ENCODE results near the gene BAZ2A.
"Not testable (repeated sequence)": the region's sequence is repeated elsewhere in the genome, so short reads cannot be mapped to it uniquely, and the experiment has no call there.

The BAZ2A gene

DNA sequence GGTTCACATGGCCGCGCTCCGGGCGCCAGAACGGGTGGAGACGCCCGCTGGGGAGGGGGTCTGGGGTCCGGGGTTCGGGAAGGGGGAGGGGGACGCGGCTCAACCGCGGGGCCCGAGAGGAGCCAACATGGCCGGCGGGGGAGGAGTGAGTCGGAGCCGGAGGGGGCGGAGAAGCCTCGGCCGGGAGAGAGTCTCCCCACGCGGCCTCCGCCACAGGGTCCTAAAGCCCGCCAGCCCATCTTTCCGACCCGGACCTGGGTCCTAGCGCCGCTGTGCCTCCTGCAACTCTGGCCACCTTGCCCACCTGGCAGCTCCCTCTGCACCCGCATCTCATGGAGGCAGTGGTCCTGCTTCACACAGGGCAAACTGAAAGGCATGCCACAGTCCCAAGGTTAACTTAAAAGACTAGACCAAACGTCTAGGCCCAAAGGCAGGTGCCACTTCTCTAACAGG lies at the start of gene BAZ2A:
Gene BAZ2A (minus strand): TSS at position 147 of the 453 bp plus-strand sequence. CDS start 12,796 bp downstream, outside the sequence.
- peak; percentile 83 for DNase-seq

DNA sequence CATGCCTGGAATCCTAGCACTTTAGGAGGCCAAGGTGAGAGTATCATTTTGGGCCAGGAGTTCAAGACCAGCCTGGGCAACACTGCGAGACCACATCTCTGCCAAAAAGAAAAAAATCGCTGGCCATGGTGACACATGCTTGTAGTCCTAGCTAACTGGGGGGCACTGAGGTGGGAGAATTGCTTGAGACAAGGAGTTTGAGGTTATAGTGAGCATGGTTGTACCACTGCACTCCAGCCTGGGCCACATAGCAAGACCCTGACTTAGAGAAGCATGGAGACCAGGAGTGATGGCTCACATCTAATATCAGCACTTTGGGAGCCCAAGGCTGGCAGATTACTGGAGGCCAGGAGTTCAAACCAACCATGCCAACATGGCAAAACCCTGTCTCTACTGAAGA lies 48.7 kb upstream of the BAZ2A start:
- no peak for DNase-seq

DNA sequence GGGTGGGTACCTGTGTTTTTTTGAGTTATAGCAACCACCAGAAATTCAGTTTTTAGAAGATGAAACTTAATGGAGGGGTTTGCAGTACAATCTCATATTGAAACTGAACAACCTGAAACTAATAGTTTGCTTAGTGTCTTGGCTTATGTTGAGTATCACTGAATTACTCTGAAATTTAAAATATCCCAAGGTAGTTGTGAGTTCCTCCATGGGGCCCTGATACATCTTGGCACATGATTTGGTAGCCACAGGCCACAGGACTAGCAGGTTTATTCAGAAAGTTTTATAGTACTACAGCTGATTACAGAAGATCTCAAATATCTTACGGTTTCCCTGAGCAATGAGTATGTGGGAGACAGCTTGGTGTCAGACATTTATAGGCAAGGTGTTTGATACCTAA lies 47.6 kb upstream of the BAZ2A start:
- DNase-seq: no peak

DNA sequence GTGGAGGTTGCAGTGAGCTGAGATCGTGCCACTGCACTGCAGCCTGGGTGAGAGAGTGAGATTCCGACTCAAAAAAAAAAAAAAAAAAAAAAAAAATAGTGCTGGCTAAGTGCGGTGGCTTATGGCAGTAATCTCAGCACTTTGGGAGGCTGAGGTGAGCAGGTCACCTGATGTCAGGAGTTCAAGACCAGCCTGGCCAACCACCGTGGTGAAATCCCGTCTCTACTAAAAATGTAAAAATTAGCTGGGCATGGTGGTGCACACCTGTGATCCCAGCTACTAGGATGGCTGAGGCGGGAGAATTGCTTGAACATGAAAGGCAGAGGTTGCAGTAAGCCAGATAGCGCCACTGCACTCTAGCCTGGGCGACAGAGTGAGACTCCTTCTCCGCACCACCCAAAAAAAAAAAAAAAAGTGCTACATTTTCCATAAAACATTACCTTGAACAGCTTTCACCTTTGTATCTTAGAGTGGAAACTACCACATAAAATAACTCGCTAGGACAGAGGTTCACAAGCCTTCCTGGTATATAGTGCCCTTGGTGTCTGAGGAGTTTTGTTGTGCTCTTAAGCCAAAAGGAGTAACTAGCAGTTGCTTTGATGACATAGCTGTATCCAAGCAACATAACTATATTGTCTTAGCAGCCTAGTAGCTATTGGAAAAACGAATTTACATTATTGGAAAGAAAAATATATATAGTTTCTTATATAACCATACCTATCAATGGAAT lies 46.9 kb upstream of the BAZ2A start:
- no peak for DNase-seq

DNA sequence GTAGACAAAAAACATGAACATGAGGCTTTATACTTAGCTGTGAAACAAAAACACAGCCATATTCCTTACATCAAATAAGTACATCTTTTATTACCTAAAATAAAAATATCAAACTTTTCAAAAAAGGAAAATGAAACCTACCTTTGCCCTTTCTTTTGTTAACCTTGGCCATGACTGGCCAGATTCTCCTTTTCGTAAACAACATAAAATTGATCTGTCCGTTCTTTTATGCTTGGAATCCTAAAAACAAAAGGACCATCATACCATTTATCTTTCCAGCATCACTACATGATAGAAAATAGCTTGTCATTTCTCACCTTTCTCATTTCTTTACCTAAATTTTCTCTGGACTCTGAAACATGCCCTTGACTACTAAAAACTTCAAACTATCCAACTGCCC lies 41.5 kb upstream of the BAZ2A start:
- no peak for DNase-seq

DNA sequence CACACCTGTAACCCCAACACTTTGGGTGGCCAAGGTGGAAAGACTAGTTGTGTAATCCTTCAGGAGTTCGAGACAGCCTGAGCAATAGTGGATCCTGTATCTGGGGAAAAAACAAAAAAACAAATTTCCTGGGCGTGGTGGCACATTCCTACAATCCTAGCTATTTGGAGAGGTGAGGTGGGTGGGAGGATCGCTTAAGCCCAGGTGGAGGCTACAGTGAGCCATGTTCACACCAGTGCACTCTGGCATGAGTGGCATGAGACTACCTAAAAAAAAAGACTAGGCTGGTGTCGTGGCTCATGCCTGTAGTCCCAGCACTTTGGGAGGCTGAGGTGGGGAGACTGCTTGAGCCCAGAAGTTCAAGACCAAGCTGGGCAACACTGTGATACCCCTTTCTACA lies 40.7 kb upstream of the BAZ2A start:
- no peak for DNase-seq

DNA sequence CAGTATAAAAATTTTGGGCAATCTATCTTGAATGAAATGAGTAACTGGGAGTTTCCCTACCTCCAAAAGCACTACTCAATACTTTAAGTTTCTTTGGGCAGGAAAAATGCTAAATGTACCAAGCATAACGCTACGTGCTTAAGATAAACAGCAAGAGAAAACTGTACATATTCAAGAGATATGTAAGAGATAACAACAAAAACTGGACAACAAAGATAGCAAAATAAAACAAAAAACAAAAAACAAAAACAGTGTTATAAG lies 38.0 kb upstream of the BAZ2A start:
- DNase-seq: no peak

DNA sequence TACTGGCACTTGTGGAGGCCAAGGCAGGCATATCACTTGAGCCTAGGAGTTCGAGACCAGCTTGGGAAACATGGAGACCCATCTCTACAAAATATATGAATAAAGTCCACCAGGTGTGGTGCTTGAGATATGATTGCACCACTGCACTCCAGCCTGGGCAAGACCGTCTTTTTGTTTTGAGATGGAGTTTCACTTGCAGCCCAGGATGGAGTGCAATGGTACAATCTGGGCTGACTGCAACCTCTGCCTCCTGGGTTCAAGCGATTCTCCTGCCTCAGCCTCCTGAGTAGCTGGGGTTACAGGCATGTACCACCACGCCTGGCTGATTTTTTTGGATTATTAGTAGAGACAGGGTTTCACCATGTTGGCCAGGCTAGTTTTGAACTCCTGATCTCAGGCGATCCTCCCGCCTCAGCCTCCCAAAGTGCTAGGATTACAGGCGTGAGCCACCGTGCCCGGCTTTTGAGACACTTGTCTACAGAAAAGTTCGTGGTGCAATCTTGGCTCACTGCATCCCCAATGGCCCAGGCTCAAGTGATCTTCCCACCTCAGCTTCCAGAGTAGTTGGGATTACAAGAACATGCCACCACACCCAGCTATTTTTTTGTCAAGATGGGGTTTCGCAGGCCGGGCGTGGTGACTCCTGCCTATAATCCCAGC lies 32.0 kb upstream of the BAZ2A start:
- DNase-seq: no peak

DNA sequence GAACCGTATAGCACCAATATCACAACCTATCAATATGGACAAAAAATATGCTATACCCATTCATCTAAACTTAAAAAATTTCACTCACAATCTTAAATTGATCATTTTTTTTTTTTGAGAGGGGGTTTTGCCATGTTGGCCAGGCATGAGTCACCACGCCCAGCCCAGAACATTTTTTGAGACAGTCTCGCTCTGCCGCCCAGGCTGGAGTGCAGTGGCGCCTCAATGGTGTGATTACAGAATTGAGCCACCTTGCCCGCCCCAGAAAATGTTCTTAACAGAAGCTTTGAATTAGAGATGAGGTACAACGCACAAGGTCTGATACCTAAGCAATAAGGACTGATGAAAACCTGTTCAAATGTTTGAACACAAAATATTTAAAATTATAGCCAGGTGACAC lies 31.4 kb upstream of the BAZ2A start:
- DNase-seq: no peak

DNA sequence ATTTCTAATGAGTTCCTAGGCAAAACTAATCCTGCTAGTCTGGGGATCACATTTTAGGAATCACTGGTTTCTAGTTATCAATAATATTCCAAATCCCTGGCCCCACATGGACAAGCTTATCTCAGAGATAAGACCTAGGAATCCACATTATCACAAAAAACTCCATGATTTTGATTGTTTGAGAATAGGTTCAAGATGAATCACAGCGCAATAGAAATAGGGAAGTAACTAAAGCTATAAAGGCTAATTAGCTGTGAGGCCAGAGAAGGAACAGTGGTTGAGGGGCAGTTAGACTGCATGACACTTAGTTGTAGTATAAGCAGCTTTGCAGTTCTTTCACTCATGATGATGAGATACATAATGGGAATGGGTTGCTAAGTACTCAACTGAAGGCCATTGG lies 28.8 kb upstream of the BAZ2A start:
- no peak for DNase-seq

DNA sequence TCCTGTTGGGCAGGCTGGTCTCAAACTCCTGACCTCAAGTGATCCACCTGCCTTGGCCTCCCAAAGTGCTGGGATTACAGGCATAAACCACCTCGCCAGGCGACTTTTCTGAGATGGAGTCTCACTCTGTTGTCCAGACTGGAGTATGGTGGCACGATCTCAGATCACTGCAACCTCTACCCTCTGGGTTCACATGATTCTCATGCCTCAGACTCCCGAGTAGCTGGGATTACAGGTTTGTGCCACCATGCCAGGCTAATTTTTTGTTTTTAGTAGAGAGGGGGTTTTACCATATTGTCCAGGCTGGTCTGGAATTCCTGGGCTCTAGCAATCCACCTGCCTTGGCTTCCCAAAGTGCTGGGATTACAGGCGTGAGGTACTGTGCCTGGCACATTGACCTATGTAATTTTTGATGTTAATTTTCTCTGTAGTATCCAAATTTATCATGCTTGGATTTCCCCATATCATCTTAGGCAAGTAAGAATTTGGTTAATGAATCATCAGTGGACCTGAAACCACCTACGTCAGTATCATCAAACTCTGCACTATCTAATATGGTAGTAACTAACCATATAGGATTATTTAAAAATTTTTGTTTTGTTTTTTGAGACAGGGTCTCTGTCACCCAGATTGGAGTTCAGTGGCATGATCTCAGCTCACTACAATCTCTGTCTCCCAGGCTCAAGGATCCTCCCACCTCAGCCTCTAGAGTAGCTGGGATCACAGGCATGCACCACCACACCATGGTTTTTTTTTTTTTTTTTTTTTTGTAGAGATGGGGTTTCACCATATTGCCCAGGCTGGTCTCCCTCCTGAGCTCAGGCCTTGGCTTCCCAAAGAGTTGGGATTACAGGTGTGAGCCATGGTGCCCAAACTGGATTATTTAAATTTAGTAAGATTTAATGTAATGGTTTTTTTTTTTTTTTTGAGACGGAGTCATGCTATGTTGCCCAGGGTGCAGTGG lies 27.6 kb upstream of the BAZ2A start:
- no peak for DNase-seq

DNA sequence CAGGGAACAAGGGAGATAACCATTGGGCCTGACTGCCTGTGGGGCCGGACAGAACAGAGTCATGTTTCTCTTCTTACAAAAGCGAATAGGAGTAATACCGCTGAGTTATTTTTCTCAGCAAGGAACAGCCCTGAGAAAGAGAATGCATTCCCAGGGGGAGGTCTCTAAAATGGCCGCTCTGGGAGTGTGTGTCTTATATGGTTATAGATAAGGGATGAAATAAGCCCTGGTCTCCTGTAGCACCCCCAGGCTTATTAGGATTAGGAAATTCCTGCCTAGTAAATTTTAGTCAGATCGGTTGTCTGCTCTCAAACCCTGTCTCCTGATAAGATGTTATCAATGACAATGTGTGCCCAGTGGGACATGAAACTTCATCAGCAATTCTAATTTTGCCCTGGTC lies 23.7 kb upstream of the BAZ2A start:
- not testable (repeated sequence) for DNase-seq

DNA sequence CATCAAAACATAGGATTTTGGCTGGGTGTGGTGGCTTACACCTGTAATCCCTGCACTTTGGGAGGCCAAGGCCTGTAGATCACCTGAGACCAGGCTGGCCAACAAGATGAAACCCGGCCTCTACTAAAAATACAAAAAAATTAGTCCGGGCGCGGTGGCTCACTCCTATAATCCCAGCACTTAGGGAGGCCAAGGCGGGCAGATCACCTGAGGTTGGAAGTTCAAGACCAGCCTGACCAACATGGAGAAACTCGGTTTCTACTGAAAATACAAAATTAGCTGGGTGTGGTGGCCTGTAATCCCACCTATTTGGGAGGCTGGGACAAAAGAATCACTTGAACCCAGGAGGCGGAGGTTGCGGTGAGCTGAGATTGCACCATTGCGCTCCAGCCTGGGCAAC lies 17.9 kb upstream of the BAZ2A start:
- not testable (repeated sequence) for DNase-seq

DNA sequence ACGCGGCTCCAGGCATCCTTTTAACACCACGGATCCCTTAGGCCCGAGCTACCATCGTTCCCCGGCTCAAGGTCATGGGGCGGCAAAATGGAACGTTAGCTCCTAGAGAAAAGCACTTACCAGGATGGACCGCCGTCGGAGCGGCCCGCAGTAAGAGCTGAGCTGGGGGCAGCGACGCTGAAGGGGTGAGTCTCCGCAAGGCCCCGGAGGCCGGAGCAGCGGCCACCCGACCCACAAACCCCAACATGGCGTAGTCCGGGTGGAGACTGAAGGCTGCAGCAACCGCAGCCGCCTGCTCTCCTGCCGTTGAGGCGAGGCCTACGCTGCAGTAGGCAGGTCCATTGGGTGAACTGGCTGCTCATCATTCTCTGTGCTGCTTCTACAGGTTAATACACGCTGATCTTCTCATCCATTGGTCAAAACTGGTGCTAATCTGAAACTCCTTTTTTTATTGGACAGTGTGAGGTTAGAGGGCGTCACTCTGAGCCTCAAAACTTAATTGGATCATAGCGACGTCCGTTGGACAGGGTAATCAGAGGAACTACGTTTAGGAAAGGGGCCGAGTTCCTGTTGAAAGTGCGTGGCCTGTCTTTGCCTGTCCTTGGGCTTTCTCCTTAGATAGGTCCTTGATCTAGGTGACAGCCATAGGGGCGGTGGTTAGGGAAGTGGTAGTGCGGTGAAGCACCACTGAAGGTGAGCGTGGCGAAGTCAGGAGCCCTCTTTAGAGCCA lies 15.8 kb upstream of the BAZ2A start, which contains the start of gene ATP5F1B:
Gene ATP5F1B (minus strand): TSS at position 268 of the 730 bp plus-strand sequence. CDS start 21 bp downstream, at position 247.
- peak; percentile 99 for DNase-seq

DNA sequence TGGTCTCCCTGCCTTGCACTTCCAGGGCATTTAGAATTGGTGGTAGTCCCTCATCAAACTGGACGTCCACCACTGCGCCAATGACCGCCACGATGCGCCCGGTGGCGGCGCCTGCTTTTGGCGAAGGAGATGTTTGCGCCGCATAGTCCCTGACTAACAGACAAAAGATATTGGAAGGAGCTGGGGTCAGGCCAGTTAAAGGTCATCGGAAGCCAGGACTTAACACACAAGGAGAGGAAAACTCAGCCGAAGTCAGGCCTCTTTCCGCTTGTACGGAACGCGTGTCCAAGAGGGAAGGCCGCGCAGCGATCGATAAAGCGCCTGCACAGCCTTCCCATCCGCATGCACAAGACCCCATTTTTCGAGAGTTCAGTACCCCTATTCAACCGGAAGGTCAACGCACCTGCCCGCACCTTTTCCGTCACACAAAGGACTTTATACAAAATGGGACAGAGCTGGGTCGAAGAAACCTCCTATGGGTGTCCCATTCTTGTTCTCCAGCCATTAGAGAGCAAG lies 15.1 kb upstream of the BAZ2A start:
- DNase-seq: no peak

DNA sequence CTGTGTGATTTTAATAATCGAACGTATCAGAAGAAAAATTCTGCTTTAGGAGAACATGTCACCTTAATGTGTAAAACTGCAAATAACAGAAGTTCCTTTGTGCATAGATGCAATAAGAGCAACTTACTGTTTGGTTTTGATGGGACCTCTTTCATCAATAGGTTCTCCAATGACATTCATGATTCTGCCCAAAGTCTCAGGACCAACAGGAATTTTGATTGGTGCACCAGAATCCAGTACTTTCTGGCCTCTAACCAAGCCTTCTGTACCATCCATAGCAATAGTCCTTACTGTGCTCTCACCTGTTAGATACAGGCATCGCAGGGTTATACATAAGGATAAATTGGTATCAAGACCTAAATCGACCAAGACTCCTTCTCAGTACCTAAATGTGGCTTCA lies 14.5 kb upstream of the BAZ2A start:
- DNase-seq: no peak

DNA sequence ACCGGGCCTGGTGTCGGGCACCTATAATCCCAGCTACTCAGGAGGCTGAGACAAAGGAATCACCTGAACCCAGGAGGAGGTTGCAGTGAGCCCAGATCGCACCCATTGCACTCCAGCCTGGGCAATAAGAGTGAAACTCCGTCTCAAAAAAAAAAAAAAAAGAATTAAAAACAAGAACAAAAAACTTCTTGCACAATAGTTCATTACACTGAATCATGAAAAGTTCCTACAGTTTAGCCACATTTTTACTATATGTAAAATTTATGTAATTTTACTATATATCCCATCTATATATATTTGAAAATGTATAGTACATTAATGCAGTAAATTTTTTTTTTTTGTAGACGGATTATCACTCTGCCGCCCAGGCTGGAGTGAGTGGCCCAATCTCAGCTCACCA lies 11.1 kb upstream of the BAZ2A start:
- DNase-seq: no peak

DNA sequence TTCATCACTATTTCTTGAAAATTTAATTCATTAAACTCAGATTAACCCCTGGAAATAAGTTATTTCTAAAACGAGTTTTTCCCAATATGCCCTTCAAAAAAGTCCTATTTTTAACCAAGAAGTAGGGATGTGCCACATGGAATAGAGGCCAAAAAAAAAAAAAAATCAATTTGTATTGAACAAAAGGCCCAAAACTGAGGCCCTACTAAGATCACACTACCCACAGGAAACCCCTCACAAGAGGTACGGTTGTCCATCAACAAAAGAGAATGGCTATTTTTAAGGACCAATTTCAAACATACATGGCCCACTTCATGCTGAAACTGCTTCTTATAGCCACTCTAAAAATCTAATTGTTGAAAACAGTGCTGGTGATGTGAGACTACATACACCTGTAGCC lies 7.5 kb upstream of the BAZ2A start:
- DNase-seq: no peak

DNA sequence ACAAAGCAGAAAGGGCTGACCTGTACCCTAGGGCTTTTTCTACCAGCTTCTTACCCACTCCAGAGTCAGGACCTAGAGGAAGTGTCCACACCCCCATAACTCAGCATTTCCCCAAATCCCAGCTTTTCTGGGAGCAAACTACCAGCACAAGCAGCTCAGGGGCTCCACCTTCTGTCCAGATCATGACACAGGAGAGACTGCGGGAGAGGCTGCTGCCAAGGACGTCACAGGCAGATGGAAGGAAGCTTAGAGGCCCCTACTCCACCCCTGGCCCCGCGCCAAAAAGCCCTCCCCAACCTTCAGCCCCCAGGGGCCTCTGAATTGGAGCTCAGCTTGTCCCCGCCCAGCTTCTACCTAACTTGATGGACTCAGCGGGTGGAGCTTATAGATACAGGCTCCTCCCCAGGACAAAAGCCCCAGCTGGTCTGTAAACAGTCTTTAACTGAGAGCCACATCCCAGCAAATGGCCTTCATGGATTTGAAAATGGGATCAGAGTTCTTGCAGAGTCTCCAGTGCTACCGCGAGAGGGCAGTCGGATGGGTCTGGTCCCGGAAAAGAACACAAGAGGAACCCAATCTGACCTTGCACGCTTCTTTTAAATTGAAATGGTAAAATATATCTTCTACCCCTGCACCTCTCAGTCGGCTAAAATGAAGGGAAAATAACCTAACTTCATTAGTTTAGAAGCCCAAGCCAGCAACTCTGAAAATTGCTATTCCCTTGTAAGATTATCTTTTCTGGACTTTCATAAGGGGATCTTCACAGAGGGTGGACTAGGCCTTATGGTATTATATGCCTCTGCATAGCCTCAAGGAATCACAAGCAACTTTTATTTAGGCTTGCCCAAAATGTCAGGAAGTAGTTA lies 6.8 kb upstream of the BAZ2A start:
- peak; percentile 100 for DNase-seq

DNA sequence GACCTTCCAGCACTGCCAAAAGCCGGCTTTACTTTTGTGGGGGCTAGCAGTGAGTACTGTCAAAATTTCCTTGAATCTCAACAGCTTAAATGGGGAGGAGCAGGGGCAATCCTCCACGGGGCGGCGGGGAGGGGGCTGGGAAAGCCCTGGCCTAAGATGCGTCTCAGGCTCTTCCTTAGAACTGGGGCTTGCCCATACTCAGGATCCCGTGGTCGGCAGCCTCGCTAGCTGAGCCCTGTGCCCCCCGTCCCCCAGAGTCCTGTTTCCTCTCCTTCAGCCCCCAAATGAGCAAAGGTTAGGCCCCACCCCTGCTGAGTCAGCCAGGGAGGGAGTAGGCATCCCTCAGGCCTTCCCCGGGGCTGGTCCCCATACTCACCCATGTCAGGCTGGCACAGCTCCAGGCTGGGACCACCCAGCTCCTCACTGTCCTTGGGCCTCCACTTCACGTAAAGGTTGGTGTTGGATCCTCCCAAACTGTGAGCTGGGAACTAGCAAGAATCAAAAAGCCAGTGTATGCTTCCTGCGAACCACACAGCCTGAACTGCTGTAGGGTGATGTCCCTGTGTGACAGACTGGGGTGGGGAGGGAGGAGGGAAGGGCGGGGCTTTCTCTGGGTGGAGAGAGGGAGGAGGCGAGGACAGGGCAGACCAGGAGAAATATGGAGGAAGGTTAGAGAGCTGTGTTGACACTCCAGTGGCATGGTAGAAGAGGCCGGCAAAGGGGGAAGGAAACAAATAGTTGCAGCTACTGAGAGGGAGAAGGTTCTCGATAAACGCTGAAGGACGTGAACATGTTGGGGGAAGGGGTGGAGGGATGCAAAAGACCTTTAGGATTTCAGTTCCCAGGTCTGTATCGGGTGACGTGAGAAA lies 5.9 kb upstream of the BAZ2A start:
- peak; percentile 59 for DNase-seq

Measured in COR-L47 (cell line).